Transverse colon (tissue), 4 donors: ENCODE data around the gene RAB3A. TPM values are rescaled to one million over a fixed set of nuclear protein-coding genes. Genes with fewer than 3 reads are reported as not detected.

Source experiments
- DNase-seq: peaks from one replicate; pipeline ENCODE4 v3.0.0-alpha.2; 2019
- H3K27ac ChIP-seq, 4 donors: fragments of 200-600 bp; sonication (generic); 2 replicates each; pipeline ENCODE4 v1.5.1; 2016 to 2018; ENCODE audit warnings: inconsistent platforms in 4 of 4
- H3K27me3 ChIP-seq: fragments of 200-600 bp; sonication (generic); 2 replicates; pipeline ENCODE4 v1.5.1; 2017; ENCODE audit warnings: inconsistent platforms
- H3K36me3 ChIP-seq, 4 donors: fragments of 200-600 bp; sonication (generic); 2 replicates each; pipeline ENCODE4 v1.5.1; 2017 to 2019; ENCODE audit warnings: inconsistent platforms in 4 of 4
- H3K4me1 ChIP-seq, 4 donors: fragments of 200-600 bp; sonication (generic); 2 replicates each; pipeline ENCODE4 v1.5.1; 2017 to 2020; ENCODE audit warnings: inconsistent platforms in 4 of 4
- H3K4me3 ChIP-seq, 4 donors: fragments of 200-600 bp; sonication (generic); 1 replicate in 1 of 4; 2 replicates in 3 of 4; pipeline versions ENCODE4 v1.5.1 to v1.6.1; 2017 to 2019; ENCODE audit warnings: inconsistent platforms in 4 of 4
- H3K9me3 ChIP-seq, 2 donors: fragments of 200-600 bp; sonication (generic); 2 replicates each; pipeline ENCODE4 v1.5.1; 2017 to 2019; ENCODE audit warnings: inconsistent platforms in 2 of 2
- CTCF ChIP-seq, 5 experiments: fragments of 200-600 bp in 3 of 5; fragments of 450-650 bp in 2 of 5; sonication (generic) in 3 of 5; IDR thresholded peaks; 1 replicate in 2 of 5; 2 replicates in 3 of 5; pipeline ENCODE4 v1.5.1; 2016 to 2017; ENCODE audit warnings: antibody characterized with exemption in 5 of 5, inconsistent platforms in 3 of 5, mild to moderate bottlenecking in 2 of 5, moderate library complexity in 1 of 5
- EP300 ChIP-seq: sonication (generic); formaldehyde crosslinking; IDR thresholded peaks from one replicate; pipeline ENCODE4 v1.6.1; 2017; ENCODE audit warnings: antibody characterized with exemption, low read depth
- POLR2A ChIP-seq: fragments of 450-650 bp; IDR thresholded peaks from one replicate; pipeline ENCODE4 v1.6.1; 2016; ENCODE audit warnings: antibody characterized with exemption, mild to moderate bottlenecking, moderate library complexity
- POLR2AphosphoS5 ChIP-seq, 3 donors: sonication (generic); formaldehyde crosslinking; IDR thresholded peaks; one replicate each; pipeline ENCODE4 v1.6.1; 2016; ENCODE audit warnings: antibody characterized with exemption in 3 of 3
- whole genome bisulfite sequencing, 2 donors: methylation state at CpG; one replicate each; pipeline ENCODE4 v1.1.5; 2018; ENCODE audit warnings: low coverage in 1 of 2; 5-methylcytosine and 5-hydroxymethylcytosine counted together
- in situ Hi-C, 4 donors: fragments of 200-750 bp; cut with MboI; loops; one replicate each; pipeline versions ENCODE4 v1.15.0 to v1.15.1; 2017; ENCODE audit warnings: low sequenced_read_pairs in 3 of 4, low pct_ligation_motif_present in 1 of 4, low pct_unique_long_range_greater_than_20kb in 1 of 4
- intact Hi-C: fragments of 100-400 bp; cut with DNase I; formaldehyde crosslinking; loops from one replicate; pipeline ENCODE4 v1.15.1; 2023; ENCODE audit warnings: low total_unique reads
- total RNA-seq, 4 donors: library from RNA; depleted of rRNA; stranded (reverse); fragments of >200 nt; gene quantifications; one replicate each; pipeline ENCODE4 v1.1.0, GENCODE V29; 2016

RAB3A gene
- total RNA-seq, 4 donors from 2014 or later = 2.2 to 8.6 (median 3.8) TPM; not detected in 1

GRCh38 chr19:18208098-18208951 is 4.5 kb upstream of the RAB3A start:
- WGBS, 2 donors = 20 to 33% methylated on average over 3 to 24 of the region's 32 CpGs
- TF ChIP-seq CTCF (IDR thresholded peaks at IDR 0.05) = peak; percentile 38 to 77 (median 72)
- no peak for TF ChIP-seq EP300
- no peaks in the 10 kb centered on the region for H3K36me3 ChIP-seq
- no peak overlapping the region for H3K27ac ChIP-seq
- H3K4me1 ChIP-seq = peaks cover 0 to 19% (median 15%) of the 10 kb centered on the region in 4 donors
- no peaks in the 10 kb centered on the region for H3K9me3 ChIP-seq
- DNase-seq = peak; percentile 38
- H3K27me3 ChIP-seq = peaks cover 12% of the 10 kb centered on the region
- H3K4me3 ChIP-seq = no peak overlapping the region
- intact Hi-C loops (loop anchor here (10.0 kb wide), 1 partner anchor 206 kb away; the partner anchor contains the start of gene SSBP4), in situ Hi-C loops (loop anchor here in 1 of 4 donors (25.0 kb wide), 1 partner anchor 129 kb away; the partner anchor contains the start of gene PGPEP1)

GRCh38 chr19:18206018-18206417 is 2.2 kb upstream of the RAB3A start:
- intact Hi-C loops (loop anchor here (10.0 kb wide), 1 partner anchor 209 kb away; the partner anchor contains the start of gene SSBP4), in situ Hi-C loops (loop anchor here in 1 of 4 donors (25.0 kb wide), 1 partner anchor 131 kb away; the partner anchor contains the start of gene PGPEP1)
- no peaks in the 10 kb centered on the region for H3K9me3 ChIP-seq
- 70 to 79% methylated on average over 8 to 12 of the region's 12 CpGs for WGBS, 2 donors
- DNase-seq = no peak
- TF ChIP-seq EP300 (no peak), POLR2A (no peak), POLR2AphosphoS5 (IDR thresholded peaks at IDR 0.05) (no peak), CTCF (IDR thresholded peaks at IDR 0.05) (no peak)
- peaks cover 0 to 27% (median 23%) of the 10 kb centered on the region in 4 donors for H3K4me1 ChIP-seq
- H3K36me3 ChIP-seq = no peaks in the 10 kb centered on the region
- no peak overlapping the region for H3K4me3 ChIP-seq
- peak overlapping the region; percentile 90 to 99 (median 96) for H3K27ac ChIP-seq
- peaks cover 12% of the 10 kb centered on the region for H3K27me3 ChIP-seq

- TF ChIP-seq POLR2AphosphoS5 (IDR thresholded peaks at IDR 0.05) (peak in 2 of 3 donors; percentile 12 to 50), EP300 (no peak), POLR2A (peak; percentile 19)
- Histone ChIP-seq H3K4me1 (peaks cover 0 to 27% (median 23%) of the 10 kb centered on the region in 4 donors), H3K27ac (peak overlapping the region; percentile 90 to 99 (median 96)), H3K4me3 (peak overlapping the region; percentile 44 to 83 (median 55)), H3K36me3 (no peaks in the 10 kb centered on the region), H3K27me3 (peaks cover 12% of the 10 kb centered on the region), H3K9me3 (no peaks in the 10 kb centered on the region)
- 28 to 55% methylated on average over 18 to 35 of the region's 36 CpGs for WGBS, 2 donors
- intact Hi-C loops = loop anchor here (10.0 kb wide), 1 partner anchor 209 kb away; the partner anchor contains the start of gene SSBP4
- DNase-seq = peak; percentile 82
- in situ Hi-C loops = loop anchor here in 1 of 4 donors (25.0 kb wide), 1 partner anchor 132 kb away; the partner anchor contains the start of gene PGPEP1
These were observed 1.5 kb upstream of the RAB3A start for GRCh38 chr19:18205200-18205892.

GRCh38 chr19:18204394-18205199 is 755 bp upstream of the RAB3A start:
- H3K4me1 ChIP-seq = peaks cover 0 to 27% (median 23%) of the 10 kb centered on the region in 4 donors
- H3K27ac ChIP-seq = peak overlapping the region; percentile 90 to 99 (median 96)
- H3K9me3 ChIP-seq = no peaks in the 10 kb centered on the region
- WGBS, 2 donors = 0 to 1% methylated on average over 6 to 22 of the region's 22 CpGs
- in situ Hi-C loops = loop anchor here in 1 of 4 donors (25.0 kb wide), 1 partner anchor 133 kb away; the partner anchor contains the start of gene PGPEP1
- TF ChIP-seq POLR2AphosphoS5 (IDR thresholded peaks at IDR 0.05) (peak in 1 of 3 donors; percentile 2), CTCF (IDR thresholded peaks at IDR 0.05) (no peak)
- no peaks in the 10 kb centered on the region for H3K36me3 ChIP-seq
- H3K4me3 ChIP-seq = peak overlapping the region; percentile 44 to 83 (median 55)
- intact Hi-C loops = loop anchor here (10.0 kb wide), 1 partner anchor 210 kb away; the partner anchor contains the start of gene SSBP4
- DNase-seq = peak; percentile 73
- peaks cover 12% of the 10 kb centered on the region for H3K27me3 ChIP-seq
